Measurements from ENCODE around the gene MYCBP2. TPM values are rescaled to one million over a fixed set of nuclear protein-coding genes. Genes with fewer than 3 reads are reported as not detected.

The MYCBP2 gene
- total RNA-seq, 6 experiments from 2014 or later, result 52.7 to 66.3 (median 54.9) TPM

GRCh38 chr13:77300176-77301037 lies 26.5 kb downstream of the MYCBP2 start:
- DNase-seq, result peak; percentile 66
- no peak for TF ChIP-seq CTCF (IDR thresholded peaks at IDR 0.05)
- Mint-ChIP-seq H3K9me3 (no peaks in the 10 kb centered on the region), H3K4me3 (peak overlapping the region; percentile 76), H3K27me3 (ENCODE audit: insufficient read depth) (no peaks in the 10 kb centered on the region), H3K4me1 (ENCODE audit: low read depth) (peaks cover 68% of the 10 kb centered on the region), H3K27ac (peak overlapping the region; percentile 91), H3K36me3 (ENCODE audit: low read depth) (peaks cover 6% of the 10 kb centered on the region)

GRCh38 chr13:77299587-77299986 lies 27.3 kb downstream of the MYCBP2 start:
- Mint-ChIP-seq H3K27me3 (ENCODE audit: insufficient read depth) (no peaks in the 10 kb centered on the region), H3K36me3 (ENCODE audit: low read depth) (peaks cover 7% of the 10 kb centered on the region), H3K4me3 (peak overlapping the region; percentile 76; the same call in 1 of the 2 replicates), H3K27ac (no peak overlapping the region), H3K9me3 (no peaks in the 10 kb centered on the region), H3K4me1 (ENCODE audit: low read depth) (peaks cover 61% of the 10 kb centered on the region)
- TF ChIP-seq CTCF (IDR thresholded peaks at IDR 0.05), result no peak
- no peak for DNase-seq

- Mint-ChIP-seq H3K4me3 (no peak overlapping the region), H3K36me3 (ENCODE audit: low read depth) (peaks cover 11% of the 10 kb centered on the region), H3K9me3 (no peaks in the 10 kb centered on the region), H3K27ac (no peak overlapping the region), H3K4me1 (ENCODE audit: low read depth) (peaks cover 50% of the 10 kb centered on the region), H3K27me3 (ENCODE audit: insufficient read depth) (no peaks in the 10 kb centered on the region)
- DNase-seq, result no peak
- no peak for TF ChIP-seq CTCF (IDR thresholded peaks at IDR 0.05)
Measured at GRCh38 chr13:77298426-77298825, 28.5 kb downstream of the MYCBP2 start.

GRCh38 chr13:77291774-77292173 lies 35.1 kb downstream of the MYCBP2 start:
- no peak overlapping the region for H3K27ac Mint-ChIP-seq
- DNase-seq, result no peak
- no peak for TF ChIP-seq CTCF (IDR thresholded peaks at IDR 0.05)
- no peak overlapping the region for H3K4me3 Mint-ChIP-seq
- H3K4me1 Mint-ChIP-seq (ENCODE audit: low read depth), result peaks cover 19% of the 10 kb centered on the region
- H3K27me3 Mint-ChIP-seq (ENCODE audit: insufficient read depth), result no peaks in the 10 kb centered on the region
- H3K9me3 Mint-ChIP-seq, result no peaks in the 10 kb centered on the region; the same call in none of the 2 replicates
- H3K36me3 Mint-ChIP-seq (ENCODE audit: low read depth), result peaks cover 54% of the 10 kb centered on the region

- H3K36me3 Mint-ChIP-seq (ENCODE audit: low read depth), result peaks cover 47% of the 10 kb centered on the region
- H3K27me3 Mint-ChIP-seq (ENCODE audit: insufficient read depth), result no peaks in the 10 kb centered on the region
- no peak for DNase-seq
- H3K4me3 Mint-ChIP-seq, result no peak overlapping the region
- H3K9me3 Mint-ChIP-seq, result no peaks in the 10 kb centered on the region; the same call in none of the 2 replicates
- H3K27ac Mint-ChIP-seq, result no peak overlapping the region
- no peak for TF ChIP-seq CTCF (IDR thresholded peaks at IDR 0.05)
- peaks cover 19% of the 10 kb centered on the region for H3K4me1 Mint-ChIP-seq (ENCODE audit: low read depth)
Measured at GRCh38 chr13:77290342-77290741, 36.6 kb downstream of the MYCBP2 start.
